IPS DF 6.9 (cell line): ENCODE results near the gene ARL5A.

ENCODE experiments used
- DNase-seq: peaks from one replicate; pipeline ENCODE4 v3.0.0-alpha.2; 2013; ENCODE audit warnings: low read depth, low spot score
- H3K27ac ChIP-seq: one replicate; pipeline ENCODE4 v1.5.1; 2013; ENCODE audit warnings: low read length, control low read depth
- H3K27me3 ChIP-seq: 2 replicates; pipeline ENCODE4 v1.6.1; 2013; ENCODE audit warnings: mild to moderate bottlenecking, low read length; ENCODE audit not compliant: control insufficient read depth, insufficient read depth
- H3K36me3 ChIP-seq: 2 replicates; pipeline ENCODE4 v1.6.1; 2013; ENCODE audit warnings: low read length; ENCODE audit not compliant: control insufficient read depth, insufficient read depth
- H3K4me1 ChIP-seq: 2 replicates; pipeline ENCODE4 v1.6.1; 2013; ENCODE audit warnings: low read length; ENCODE audit not compliant: control insufficient read depth, insufficient read depth
- H3K4me3 ChIP-seq: 2 replicates; pipeline ENCODE4 v1.5.1; 2013; ENCODE audit warnings: mild to moderate bottlenecking, low read length
- H3K9me3 ChIP-seq: 2 replicates; pipeline ENCODE4 v1.6.1; 2013; ENCODE audit warnings: low read length, inconsistent platforms; ENCODE audit not compliant: control insufficient read depth, insufficient read depth
- WGBS: extraction: QIAGEN DNeasy Blood & Tissue Kit; methylation state at CpG from one replicate; pipeline ENCODE4 v1.1.7; 2013; ENCODE audit warnings: mixed read lengths, missing lambda C conversion rate; ENCODE audit not compliant: insufficient read length, insufficient coverage; 5-methylcytosine and 5-hydroxymethylcytosine counted together

ARL5A gene

GRCh38 chr2:151769606-151770005 lies 58.6 kb downstream of the ARL5A start:
- DNase-seq = no peak
- Histone ChIP-seq H3K27me3 (no peaks in the 10 kb centered on the region), H3K4me3 (no peak overlapping the region), H3K9me3 (no peaks in the 10 kb centered on the region), H3K27ac (no peak overlapping the region), H3K4me1 (peaks cover 1% of the 10 kb centered on the region; the same call in 1 of the 2 replicates), H3K36me3 (no peaks in the 10 kb centered on the region)
- no CpG with 5 or more reads among the region's 1 CpG for WGBS

DNA sequence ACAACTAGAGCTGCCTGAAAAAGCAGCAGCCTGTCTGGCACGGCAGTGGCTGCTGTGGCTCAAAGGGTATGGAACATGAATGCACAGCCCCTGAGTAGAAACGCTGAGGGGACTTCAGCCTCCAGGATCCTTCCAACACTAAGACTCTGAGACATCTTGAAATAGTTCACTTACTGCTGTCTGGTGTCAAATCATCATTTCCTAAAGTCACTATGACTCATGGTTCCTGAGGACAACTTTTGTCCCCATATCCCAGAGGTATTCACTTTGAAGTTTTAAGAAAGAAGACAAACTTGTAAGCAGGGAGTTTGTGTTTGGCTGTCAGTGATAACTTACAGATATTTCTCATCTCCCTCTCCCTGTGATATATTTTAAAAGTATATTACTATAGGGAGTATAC lies 60.7 kb downstream of the ARL5A start:
- no peak overlapping the region for H3K27ac ChIP-seq
- H3K4me1 ChIP-seq = peaks cover 1% of the 10 kb centered on the region; the same call in 1 of the 2 replicates
- WGBS = no CpG with 5 or more reads among the region's 2 CpGs
- no peak for DNase-seq
- no peaks in the 10 kb centered on the region for H3K27me3 ChIP-seq
- H3K9me3 ChIP-seq = no peaks in the 10 kb centered on the region
- H3K36me3 ChIP-seq = no peaks in the 10 kb centered on the region
- no peak overlapping the region for H3K4me3 ChIP-seq

DNA sequence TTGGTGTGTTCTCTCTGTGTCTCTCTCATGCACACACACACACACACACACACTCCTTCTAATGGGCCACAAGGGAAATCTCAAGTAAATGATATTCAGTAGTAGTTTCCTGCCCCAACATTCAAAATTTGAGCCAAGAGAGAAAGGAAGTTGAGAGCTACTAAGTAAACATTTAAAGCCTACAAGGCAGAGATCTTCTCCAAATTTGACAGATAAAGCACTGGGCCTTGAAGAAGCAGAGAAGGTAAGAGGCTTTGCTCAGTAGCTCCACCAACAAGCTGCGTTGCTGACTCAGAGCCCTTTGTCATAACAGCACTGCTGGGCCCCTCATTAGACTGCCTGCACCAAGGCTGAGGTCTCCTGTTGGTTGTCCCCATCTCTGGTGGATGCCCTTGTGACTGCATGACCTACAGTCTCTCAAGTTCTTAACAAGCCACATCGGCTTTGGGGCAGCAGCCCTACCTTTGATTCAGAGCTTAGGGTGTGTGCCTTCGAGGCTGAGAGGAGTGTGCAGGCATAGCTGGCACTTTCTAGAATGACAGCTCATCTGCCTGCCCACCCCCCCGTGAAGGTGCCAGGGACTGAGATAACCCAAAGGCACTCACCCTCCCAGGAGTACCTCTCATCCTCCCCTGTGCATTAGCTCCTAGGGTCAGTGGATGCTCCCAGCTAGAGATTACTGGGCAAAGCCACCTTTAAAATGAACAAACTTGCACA lies 61.6 kb downstream of the ARL5A start:
- Histone ChIP-seq H3K4me1 (peaks cover 1% of the 10 kb centered on the region; the same call in 1 of the 2 replicates), H3K27ac (no peak overlapping the region)
- no CpG with 5 or more reads among the region's 4 CpGs for WGBS

DNA sequence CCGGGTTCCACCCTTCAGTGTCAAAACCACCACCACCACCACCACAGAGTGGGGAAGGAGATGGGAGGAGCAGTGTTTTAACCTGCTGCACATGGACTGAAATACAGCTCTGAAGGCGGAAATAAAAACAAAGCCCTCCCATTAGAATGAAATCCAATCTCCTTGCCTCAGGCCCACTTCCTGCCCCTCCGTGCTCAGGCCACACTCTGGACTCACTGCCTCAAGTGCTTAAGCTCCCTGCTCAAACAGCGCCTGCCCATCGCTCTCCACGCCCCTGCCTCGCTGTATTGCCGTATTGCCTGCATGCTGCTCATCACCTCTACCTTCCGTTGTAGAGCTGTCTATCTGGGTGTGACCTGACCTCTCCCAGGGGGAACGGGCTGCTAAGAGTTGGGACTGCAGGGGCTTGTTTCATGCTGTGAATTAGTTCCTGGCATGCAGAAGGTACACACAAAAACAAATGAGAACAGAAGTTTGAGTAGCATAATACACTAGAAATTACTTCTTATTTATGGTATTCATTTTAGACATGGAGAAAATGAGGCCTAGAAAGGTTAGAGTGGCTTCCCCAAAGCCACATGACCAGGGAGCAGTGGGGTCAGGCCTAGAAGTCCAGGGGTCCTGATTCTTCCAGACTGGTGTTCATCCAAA lies 62.3 kb downstream of the ARL5A start:
- DNase-seq = no peak
- H3K4me3 ChIP-seq = no peak overlapping the region
- H3K27me3 ChIP-seq = no peaks in the 10 kb centered on the region
- H3K36me3 ChIP-seq = no peaks in the 10 kb centered on the region
- WGBS = no CpG with 5 or more reads among the region's 10 CpGs
- no peaks in the 10 kb centered on the region for H3K9me3 ChIP-seq
- H3K4me1 ChIP-seq = peaks cover 1% of the 10 kb centered on the region; the same call in 1 of the 2 replicates
- H3K27ac ChIP-seq = no peak overlapping the region

More for the DNA sequence above, 61.6 kb downstream of the ARL5A start:
- no peaks in the 10 kb centered on the region for H3K36me3 ChIP-seq
- no peaks in the 10 kb centered on the region for H3K9me3 ChIP-seq
- no peak for DNase-seq
- no peak overlapping the region for H3K4me3 ChIP-seq
- H3K27me3 ChIP-seq = no peaks in the 10 kb centered on the region

- no peak for DNase-seq
- no peaks in the 10 kb centered on the region for H3K27me3 ChIP-seq
These were observed 65.5 kb downstream of the ARL5A start for GRCh38 chr2:151762694-151763093.

DNA sequence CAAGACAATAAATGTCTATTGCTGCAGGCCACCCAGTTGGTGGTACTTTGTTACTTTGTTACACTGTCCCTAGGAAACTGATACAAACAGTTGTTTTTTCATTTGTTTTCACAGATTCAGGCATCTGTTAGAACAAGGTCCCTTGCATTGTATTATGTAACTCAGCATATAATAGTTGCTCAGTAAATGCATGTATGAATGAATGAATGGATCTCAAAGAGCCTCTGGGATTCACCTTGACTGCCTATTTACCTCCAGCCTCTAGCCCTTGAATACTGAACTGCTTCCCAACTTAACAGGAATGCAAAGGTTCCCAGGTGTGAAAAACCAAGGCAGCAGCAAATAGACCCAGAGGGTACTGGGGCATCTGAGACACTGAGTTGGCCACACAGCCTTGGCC lies 66.5 kb downstream of the ARL5A start:
- H3K27ac ChIP-seq = no peak overlapping the region

More at GRCh38 chr2:151762694-151763093, 65.5 kb downstream of the ARL5A start:
- Histone ChIP-seq H3K27ac (no peak overlapping the region), H3K4me1 (peaks cover 1% of the 10 kb centered on the region; the same call in 1 of the 2 replicates), H3K9me3 (no peaks in the 10 kb centered on the region), H3K36me3 (no peaks in the 10 kb centered on the region), H3K4me3 (no peak overlapping the region)
- WGBS = no CpG with 5 or more reads among the region's 3 CpGs

GRCh38 chr2:151761193-151761592 lies 67.0 kb downstream of the ARL5A start:
- Histone ChIP-seq H3K27me3 (no peaks in the 10 kb centered on the region), H3K9me3 (no peaks in the 10 kb centered on the region), H3K4me3 (no peak overlapping the region), H3K27ac (no peak overlapping the region), H3K4me1 (peaks cover 1% of the 10 kb centered on the region; the same call in 1 of the 2 replicates), H3K36me3 (no peaks in the 10 kb centered on the region)
- DNase-seq = no peak
- WGBS = no CpG with 5 or more reads among the region's 3 CpGs

More for the DNA sequence above, 66.5 kb downstream of the ARL5A start:
- Histone ChIP-seq H3K36me3 (no peaks in the 10 kb centered on the region), H3K27me3 (no peaks in the 10 kb centered on the region), H3K9me3 (no peaks in the 10 kb centered on the region), H3K4me1 (peaks cover 1% of the 10 kb centered on the region; the same call in 1 of the 2 replicates), H3K4me3 (no peak overlapping the region)
- DNase-seq = no peak

- Histone ChIP-seq H3K27me3 (no peaks in the 10 kb centered on the region), H3K9me3 (no peaks in the 10 kb centered on the region), H3K4me1 (no peaks in the 10 kb centered on the region), H3K27ac (no peak overlapping the region), H3K36me3 (no peaks in the 10 kb centered on the region), H3K4me3 (no peak overlapping the region)
- no CpG with 5 or more reads among the region's 11 CpGs for WGBS
- no peak for DNase-seq
These were observed 68.0 kb downstream of the ARL5A start for GRCh38 chr2:151760139-151760650.

- Histone ChIP-seq H3K4me3 (no peak overlapping the region), H3K9me3 (no peaks in the 10 kb centered on the region), H3K4me1 (peaks cover 1% of the 10 kb centered on the region; the same call in 1 of the 2 replicates), H3K36me3 (no peaks in the 10 kb centered on the region), H3K27me3 (no peaks in the 10 kb centered on the region), H3K27ac (no peak overlapping the region)
- no peak for DNase-seq
- WGBS = no CpG with 5 or more reads among the region's 3 CpGs
These were observed 69.5 kb downstream of the ARL5A start for GRCh38 chr2:151758744-151759143.

GRCh38 chr2:151757861-151758260 lies 70.4 kb downstream of the ARL5A start:
- no peaks in the 10 kb centered on the region for H3K36me3 ChIP-seq
- no peak overlapping the region for H3K4me3 ChIP-seq
- H3K27ac ChIP-seq = no peak overlapping the region
- no peak for DNase-seq
- H3K27me3 ChIP-seq = no peaks in the 10 kb centered on the region
- peaks cover 1% of the 10 kb centered on the region; the same call in 1 of the 2 replicates for H3K4me1 ChIP-seq
- no CpG with 5 or more reads among the region's 1 CpG for WGBS
- no peaks in the 10 kb centered on the region for H3K9me3 ChIP-seq
